ENCODE measurements around the gene DDX42.

Gene DDX42

DNA sequence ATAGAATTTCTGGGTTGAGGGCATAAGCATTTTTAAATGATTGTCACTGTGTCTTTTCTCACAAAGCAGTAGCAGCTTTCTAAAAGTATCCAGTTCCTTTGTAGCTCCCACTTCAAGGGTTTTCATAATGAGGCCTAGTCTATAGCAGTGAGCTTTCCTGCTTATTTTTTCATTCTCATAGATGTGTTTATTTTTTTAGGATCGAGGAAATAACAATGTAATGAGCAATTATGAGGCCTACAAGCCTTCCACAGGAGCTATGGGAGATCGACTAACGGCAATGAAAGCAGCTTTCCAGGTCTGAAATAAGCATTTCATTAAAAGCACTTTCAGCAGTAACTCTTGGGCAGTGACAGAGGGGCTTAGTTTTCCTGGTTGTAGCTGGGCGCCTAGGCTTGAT lies 42.7 kb downstream of the DDX42 start:
- H3K36me3 ChIP-seq: peaks cover 95% of the 10 kb centered on the region
- no peak for DNase-seq
- H3K27me3 ChIP-seq: no peaks in the 10 kb centered on the region
- H3K4me1 ChIP-seq: no peaks in the 10 kb centered on the region
- H3K4me3 ChIP-seq (ENCODE audit: low read depth, low read length): no peak overlapping the region
- TF ChIP-seq, protein P1, sequence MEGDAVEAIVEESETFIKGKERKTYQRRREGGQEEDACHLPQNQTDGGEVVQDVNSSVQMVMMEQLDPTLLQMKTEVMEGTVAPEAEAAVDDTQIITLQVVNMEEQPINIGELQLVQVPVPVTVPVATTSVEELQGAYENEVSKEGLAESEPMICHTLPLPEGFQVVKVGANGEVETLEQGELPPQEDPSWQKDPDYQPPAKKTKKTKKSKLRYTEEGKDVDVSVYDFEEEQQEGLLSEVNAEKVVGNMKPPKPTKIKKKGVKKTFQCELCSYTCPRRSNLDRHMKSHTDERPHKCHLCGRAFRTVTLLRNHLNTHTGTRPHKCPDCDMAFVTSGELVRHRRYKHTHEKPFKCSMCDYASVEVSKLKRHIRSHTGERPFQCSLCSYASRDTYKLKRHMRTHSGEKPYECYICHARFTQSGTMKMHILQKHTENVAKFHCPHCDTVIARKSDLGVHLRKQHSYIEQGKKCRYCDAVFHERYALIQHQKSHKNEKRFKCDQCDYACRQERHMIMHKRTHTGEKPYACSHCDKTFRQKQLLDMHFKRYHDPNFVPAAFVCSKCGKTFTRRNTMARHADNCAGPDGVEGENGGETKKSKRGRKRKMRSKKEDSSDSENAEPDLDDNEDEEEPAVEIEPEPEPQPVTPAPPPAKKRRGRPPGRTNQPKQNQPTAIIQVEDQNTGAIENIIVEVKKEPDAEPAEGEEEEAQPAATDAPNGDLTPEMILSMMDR (IDR thresholded peaks at IDR 0.05; ENCODE audit: low read depth, low read length): no peak
- H3K9me3 ChIP-seq: no peaks in the 10 kb centered on the region

DNA sequence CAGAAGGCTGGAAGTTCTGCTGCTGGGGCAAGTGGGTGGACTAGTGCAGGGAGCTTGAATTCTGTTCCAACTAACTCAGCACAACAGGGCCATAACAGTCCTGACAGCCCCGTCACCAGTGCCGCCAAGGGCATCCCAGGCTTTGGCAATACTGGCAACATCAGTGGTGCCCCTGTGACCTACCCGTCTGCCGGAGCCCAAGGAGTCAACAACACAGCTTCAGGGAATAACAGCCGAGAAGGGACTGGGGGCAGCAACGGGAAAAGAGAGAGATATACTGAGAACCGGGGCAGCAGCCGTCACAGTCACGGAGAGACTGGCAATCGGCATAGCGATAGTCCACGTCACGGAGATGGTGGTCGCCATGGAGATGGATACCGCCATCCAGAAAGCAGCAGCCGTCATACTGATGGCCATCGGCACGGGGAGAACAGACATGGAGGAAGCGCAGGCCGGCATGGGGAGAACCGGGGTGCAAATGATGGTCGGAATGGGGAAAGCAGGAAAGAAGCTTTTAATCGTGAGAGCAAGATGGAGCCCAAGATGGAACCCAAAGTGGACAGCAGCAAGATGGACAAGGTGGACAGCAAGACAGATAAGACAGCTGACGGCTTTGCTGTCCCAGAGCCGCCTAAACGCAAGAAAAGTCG lies 43.9 kb downstream of the DDX42 start:
- H3K9me3 ChIP-seq: no peaks in the 10 kb centered on the region
- TF ChIP-seq, protein P1 (IDR thresholded peaks at IDR 0.05; ENCODE audit: low read depth, low read length): no peak
- peaks cover 95% of the 10 kb centered on the region for H3K36me3 ChIP-seq
- no peaks in the 10 kb centered on the region for H3K27me3 ChIP-seq
- no peak overlapping the region for H3K4me3 ChIP-seq (ENCODE audit: low read depth, low read length)
- no peak for DNase-seq
- no peaks in the 10 kb centered on the region for H3K4me1 ChIP-seq

DNA sequence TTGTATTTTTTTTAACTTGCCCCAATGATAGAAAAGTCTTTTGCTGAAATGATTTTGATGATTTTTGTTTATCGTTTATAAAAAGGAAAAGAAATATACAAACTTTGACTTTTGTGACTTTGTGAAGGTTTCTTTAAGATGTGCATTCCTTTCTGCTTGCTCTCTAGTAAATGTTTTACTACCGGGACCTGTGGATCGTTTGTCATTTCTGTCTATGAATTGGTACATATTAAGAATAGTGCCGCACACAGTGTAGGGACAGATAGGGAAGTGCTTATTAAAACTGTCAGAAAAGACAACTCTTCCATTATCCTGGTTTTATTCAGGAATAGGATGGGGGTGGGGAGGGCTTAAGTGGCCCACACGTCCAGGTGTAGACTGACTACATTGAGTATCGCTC lies 45.2 kb downstream of the DDX42 start:
- no peak for DNase-seq
- TF ChIP-seq, protein P1 (IDR thresholded peaks at IDR 0.05; ENCODE audit: low read depth, low read length): no peak
- no peaks in the 10 kb centered on the region for H3K4me1 ChIP-seq
- H3K27me3 ChIP-seq: no peaks in the 10 kb centered on the region
- no peaks in the 10 kb centered on the region for H3K9me3 ChIP-seq
- H3K36me3 ChIP-seq: peaks cover 96% of the 10 kb centered on the region
- no peak overlapping the region for H3K4me3 ChIP-seq (ENCODE audit: low read depth, low read length)

DNA sequence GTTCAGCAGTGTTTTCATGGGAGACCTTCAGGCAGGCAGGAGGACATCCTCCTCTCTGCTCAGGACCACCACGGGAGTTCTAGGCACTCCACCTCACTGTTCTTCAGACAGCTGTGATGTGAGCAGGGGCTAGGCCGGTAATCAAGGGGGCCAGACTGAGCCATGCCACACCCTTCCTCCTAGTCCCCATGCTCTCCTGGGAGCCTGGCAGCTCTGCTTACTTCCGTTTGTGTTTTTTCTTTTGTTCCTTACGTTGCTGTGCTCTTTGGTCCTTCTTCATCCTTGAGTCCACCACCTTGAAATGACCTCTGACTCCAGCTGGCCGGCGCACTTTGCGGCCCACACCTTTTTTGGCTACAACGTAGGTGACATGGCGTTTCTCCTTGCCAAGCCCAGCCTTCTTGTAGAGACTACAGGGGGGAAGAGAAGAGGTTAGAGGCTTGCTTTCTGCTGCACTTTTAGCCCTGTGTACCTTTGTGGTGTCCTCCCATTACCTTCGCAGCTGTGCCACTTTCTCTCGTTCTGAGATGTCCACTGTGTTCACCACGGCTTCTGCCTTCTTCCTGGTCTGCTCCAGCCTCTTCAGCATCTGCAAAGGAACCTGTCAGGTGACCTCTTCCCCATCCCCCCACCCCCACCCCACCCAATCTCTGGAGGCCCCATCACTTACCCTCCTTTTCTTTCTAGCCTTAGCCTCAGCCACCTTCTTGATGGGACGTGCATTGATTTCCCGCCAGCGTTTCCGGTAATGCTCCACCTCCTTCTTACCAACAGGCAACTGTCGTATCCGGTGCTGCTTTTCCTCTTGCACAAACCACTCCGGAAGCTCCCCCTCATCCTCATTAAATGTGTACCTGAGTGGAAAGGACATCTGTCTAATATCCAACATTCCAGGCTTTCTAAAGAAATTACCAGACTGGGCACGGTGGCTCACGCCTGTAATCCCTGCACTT lies 45.9 kb downstream of the DDX42 start:
- Histone ChIP-seq H3K36me3 (peaks cover 98% of the 10 kb centered on the region), H3K4me3 (ENCODE audit: low read depth, low read length) (no peak overlapping the region), H3K27me3 (no peaks in the 10 kb centered on the region), H3K4me1 (no peaks in the 10 kb centered on the region), H3K9me3 (no peaks in the 10 kb centered on the region)
- DNase-seq: no peak
- TF ChIP-seq, protein P1 (IDR thresholded peaks at IDR 0.05; ENCODE audit: low read depth, low read length): no peak

DNA sequence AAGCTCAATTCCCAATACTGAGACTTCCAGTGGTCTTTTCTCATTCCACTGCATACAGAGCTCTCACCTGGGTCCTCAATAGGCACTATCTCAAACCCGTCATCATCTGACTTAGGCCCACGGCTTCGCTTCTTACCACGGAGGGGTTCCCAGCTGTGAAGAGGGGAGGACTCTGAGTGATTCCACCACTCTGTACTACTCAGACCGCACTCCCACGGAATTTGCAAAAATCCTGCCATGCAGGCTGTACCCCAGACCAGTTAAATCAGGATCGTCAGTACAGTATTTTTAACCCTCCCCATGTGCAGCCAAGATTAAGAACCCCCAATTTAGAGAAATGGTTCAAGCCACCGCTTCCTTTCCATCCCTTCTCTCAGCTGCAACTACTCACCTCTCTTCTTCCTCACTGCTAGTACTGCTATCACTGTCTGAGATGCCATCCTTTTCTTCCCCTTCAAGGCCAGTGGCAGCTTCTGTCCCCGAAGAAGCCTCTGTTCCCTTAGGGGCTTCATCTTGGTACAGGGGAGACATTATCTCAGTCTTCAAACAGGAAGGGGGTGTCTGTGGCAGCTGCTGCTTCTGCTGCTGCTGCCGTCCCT lies 47.1 kb downstream of the DDX42 start:
- TF ChIP-seq, protein P1 (IDR thresholded peaks at IDR 0.05; ENCODE audit: low read depth, low read length): no peak
- no peaks in the 10 kb centered on the region for H3K27me3 ChIP-seq
- DNase-seq: no peak
- peaks cover 98% of the 10 kb centered on the region for H3K36me3 ChIP-seq
- no peaks in the 10 kb centered on the region for H3K9me3 ChIP-seq
- no peaks in the 10 kb centered on the region; the same call in 1 of the 2 replicates for H3K4me1 ChIP-seq
- H3K4me3 ChIP-seq (ENCODE audit: low read depth, low read length): no peak overlapping the region

Data from BE2C (cell line).